HG03571 (cell line): ENCODE data around the gene REPS1.

Experiments used
- ATAC-seq: cut with Tn5 transposase; IDR thresholded peaks from one replicate; pipeline ENCODE4 v1.9.1; 2021; ENCODE audit not compliant: unreplicated experiment

The REPS1 gene

GRCh38 chr6:138864343-138864890 is 123.6 kb downstream of the REPS1 start:
- no peak for ATAC-seq

DNA sequence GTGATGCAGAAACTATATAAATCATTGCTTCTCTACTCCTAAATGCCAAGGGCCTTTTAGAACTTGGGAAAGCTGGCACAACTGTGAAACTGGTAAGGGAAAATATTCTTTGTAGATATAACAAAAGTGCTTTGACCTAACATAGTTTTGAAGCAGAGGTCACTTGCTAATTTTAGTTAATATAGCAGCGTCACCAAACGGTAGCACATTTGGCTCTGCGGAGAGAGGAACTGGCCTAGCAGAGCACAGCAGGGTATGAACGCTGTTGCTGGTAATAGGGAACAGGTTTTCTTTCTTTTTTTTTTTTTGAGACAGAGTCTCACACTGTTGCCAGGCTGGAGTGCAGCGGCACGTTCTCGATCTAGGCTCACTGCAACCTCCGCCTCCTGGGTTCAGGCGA is 124.7 kb downstream of the REPS1 start:
- ATAC-seq = no peak

- no peak for ATAC-seq
Measured at GRCh38 chr6:138862456-138862855, 125.6 kb downstream of the REPS1 start.

GRCh38 chr6:138857775-138858174 is 130.3 kb downstream of the REPS1 start:
- ATAC-seq = no peak

DNA sequence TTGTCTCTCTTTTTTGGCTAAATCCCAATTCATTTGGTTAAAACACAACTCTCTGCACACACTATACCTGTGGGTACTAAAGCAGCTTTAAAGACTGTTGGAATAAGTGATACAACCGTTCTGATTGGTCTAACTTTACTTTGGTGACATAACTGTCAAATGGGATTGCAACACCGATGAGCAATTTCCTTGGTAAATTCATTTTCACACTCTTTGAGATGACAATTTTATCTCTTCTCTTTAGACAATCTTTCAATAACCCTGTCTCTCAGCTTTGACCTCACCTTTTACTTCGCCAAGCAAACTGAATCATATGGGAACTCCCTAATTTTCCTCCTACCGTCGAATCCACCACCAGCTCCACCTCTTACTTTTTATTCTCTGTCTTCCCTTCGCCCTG is 131.4 kb downstream of the REPS1 start:
- ATAC-seq = no peak
